RPMI8226 (cell line): Measurements from ENCODE around the gene MLYCD.

Experiments used
- DNase-seq: peaks from one replicate; pipeline ENCODE4 v3.0.0-alpha.2; 2015

The MLYCD gene

DNA sequence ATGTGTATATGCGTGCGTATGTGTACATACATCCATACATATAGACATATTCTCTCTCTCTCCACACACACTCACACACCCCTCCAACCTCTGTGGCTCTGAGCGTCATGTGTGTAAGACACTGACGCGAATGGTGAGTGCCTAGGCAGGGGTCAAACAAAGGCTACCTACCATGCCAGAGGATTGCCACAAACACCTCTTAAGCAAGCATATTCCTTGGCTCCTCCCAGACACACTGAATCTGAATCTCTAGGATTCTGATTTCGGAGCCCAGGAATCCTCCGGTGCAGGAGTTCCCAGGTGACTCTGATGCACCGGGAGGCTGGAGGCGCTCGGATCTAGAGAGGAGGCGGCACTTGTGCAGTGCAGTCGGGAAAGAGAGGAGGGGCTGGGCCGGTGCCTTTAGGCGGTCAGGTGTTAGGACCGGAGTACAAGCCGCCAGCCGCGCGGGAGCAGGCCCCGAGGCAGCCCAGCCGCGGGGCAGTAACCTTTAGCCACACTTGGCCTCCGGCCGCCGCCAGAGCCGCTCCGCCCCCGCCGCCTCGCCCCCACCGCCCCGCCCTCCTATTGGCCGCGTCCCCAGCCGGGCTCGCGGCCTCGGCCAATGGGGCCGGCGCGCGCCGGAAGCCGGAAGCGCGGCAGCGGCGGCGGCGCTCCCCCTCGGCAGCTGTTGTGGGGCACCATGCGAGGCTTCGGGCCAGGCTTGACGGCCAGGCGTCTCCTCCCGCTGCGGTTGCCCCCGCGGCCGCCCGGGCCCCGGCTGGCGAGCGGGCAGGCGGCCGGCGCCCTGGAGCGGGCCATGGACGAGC, at the start of gene MLYCD:
Gene MLYCD (plus strand): TSS at position 653 of the 809 bp plus-strand sequence. CDS start 30 bp downstream, at position 683.
- DNase-seq: peak; percentile 86

DNA sequence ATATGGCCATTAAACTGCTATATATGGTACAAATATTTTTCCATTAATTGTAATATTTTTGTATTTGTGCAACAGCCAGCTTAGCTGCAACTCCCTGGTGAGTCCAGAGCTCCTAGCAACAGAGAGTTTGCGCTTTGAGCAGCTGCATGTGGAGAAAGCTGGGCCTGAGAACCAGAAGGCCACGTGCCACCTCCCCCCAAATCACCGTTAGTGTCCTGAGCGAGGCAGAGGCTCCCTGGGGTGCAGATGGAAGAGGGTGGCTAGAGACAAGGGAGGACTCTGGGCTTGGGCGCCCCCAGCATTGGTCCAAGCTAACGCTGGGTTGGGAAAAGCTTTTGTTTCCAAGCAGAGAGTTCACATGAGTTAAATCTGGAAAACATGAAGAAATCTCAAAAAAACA, 49.5 kb upstream of the MLYCD start:
- DNase-seq: no peak

GRCh38 chr16:83850947-83851346, 48.0 kb upstream of the MLYCD start:
- no peak for DNase-seq

DNA sequence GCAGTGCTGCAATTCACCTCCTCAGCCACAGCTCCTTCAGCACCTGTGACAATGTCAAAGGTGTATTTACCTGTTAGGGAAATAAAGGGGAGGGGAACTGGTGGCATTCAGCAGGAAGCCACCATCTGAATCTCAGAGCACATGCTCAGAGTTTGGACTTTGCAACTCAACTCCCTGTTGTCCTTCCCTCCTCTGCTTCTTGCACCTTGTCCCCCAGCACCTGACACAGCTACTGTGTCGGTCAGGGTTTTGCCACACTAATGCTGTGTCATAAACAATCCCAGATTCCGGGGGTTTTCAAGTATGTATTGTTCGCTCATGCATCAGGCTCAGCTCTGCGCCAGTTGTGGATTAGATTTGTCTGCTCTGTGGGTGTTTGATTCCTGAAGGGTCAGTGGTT, 47.4 kb upstream of the MLYCD start:
- DNase-seq: no peak

GRCh38 chr16:83852774-83853173, 46.1 kb upstream of the MLYCD start:
- DNase-seq: no peak

DNA sequence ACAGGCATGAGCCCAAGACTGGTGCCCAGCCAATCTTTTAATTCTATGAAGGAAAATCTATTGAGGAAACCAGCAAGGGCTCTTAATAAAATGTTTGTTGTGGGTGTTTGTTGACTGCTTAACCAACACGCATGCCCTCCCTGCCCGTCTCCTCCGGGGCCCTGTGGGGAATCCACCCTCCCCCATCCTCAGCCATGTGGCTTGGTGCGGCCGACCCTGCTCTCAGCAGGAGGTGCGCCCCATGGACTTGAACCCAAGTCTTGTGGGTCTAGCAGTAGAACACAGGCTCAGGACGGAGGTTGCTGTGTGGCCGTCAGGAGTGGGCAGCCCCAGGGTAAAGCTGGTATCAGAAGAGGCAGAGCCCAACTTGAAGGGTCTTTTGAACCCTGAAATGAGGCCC, 45.1 kb upstream of the MLYCD start:
- DNase-seq: no peak

DNA sequence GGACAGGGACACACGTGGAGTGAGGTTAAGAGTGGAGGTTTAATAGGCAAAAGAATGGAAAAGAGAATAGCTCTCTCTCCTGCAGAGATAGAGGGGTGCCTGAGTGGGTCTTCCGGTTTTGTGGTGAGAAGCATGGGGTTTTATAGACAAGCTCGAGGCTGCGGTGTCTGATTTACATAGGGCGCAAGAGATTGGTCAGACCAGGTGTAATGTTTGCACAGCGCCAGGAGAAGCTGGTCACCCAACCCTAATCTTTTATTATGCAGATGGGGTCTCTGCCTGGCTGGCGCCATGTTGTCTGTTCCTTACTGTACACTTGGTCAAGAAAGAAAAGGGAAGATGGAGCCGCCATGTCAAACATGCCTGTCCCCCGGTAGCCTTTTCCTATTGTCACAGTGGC, 44.5 kb upstream of the MLYCD start:
- DNase-seq: no peak

DNA sequence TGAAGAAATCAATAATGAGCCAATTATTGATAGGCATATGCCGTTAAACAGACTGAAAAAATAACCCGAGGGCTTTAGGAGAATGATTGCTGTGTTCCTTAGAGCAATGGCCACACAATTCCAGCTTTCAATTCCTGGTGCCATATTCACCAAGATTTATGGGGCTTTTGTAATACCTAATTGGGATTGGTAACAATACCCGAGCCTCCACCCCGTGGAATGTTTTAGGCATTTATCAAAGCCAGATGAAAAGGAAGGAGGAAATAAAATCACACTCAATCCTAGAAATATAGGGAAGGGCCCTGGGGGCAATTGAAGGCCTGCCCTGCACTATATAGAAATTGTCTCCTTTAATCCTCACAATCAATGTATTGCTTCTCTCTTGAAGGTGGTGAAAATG, 42.1 kb upstream of the MLYCD start:
- no peak for DNase-seq

GRCh38 chr16:83859265-83859664, 39.6 kb upstream of the MLYCD start:
- no peak for DNase-seq

- no peak for DNase-seq
Observed at GRCh38 chr16:83862661-83863060, 36.3 kb upstream of the MLYCD start.

DNA sequence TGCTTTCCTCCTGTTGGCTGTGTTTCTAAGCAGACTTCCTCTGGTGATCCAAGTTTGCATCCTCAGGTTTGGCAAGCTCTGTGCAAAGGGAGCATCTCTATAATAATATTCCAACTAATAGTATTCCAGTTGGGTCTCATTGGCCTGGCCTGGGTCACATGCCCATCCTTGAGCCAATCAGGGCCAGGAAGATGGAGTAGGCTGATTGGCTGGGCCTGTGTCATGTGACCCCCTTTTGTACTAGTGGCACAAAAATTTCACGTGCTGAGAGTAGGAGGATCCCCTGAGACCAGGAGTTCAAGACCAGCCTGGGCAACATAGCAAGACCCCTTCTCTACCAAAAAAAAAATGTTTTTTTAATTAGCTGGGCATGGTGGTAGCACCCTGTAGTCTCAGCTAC, 35.2 kb upstream of the MLYCD start:
- DNase-seq: no peak

GRCh38 chr16:83870830-83871229, 28.1 kb upstream of the MLYCD start:
- DNase-seq: no peak

GRCh38 chr16:83878838-83879237, 20.1 kb upstream of the MLYCD start:
- no peak for DNase-seq

DNA sequence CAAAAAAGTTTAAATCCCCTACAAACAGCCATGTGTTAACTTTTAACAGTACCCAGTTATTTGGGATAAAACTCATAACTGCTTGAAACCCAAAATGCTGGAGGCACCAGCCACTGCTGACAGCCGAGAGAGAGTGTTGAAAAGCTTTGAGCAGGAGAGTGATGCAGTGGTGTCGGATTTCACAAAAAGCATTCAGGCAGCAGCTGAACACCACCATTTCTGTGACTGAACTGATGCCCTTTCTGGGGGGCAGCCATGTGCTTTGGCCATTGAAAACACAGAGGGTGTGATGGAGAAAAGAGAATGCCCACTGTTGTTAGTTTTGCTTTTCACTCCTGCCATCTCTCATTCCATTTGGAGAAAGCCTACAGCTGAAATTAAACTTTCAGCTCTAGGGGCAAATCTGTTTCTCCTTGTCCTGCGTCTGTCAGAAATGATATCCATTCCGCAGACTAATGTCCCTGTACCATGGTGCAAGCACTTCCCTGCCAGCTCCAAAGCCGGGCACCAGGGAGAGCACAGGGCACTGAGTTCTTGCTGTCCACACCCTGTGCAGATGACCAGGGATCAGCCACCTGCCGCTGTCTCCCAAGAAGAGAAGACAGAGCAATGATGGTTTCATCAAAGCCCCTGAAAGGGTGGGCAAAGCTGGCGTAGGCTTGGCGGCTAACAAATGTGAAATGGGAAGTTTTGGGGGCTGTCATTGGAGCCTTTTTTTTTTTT, 16.6 kb upstream of the MLYCD start:
- DNase-seq: no peak

GRCh38 chr16:83886199-83886971, 12.5 kb upstream of the MLYCD start:
- no peak for DNase-seq

DNA sequence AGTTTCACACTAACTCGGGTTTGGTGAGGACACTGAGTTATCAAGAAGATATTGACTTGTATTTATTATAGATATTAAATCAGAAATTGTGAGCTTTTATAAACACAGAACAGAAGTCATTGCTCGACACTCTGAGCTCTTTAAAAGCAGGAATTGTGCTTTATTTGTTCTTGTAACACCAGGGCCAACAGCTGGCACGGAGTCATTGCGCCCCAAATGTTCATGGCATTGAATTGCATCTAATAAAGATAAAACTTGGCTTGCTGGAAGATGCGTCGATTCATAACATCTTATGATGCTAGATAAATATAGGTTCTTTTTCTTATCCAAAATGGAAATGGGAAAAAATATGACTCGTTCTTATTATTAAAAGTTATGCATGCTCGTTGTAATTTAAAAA, 11.8 kb upstream of the MLYCD start:
- DNase-seq: peak; percentile 11

DNA sequence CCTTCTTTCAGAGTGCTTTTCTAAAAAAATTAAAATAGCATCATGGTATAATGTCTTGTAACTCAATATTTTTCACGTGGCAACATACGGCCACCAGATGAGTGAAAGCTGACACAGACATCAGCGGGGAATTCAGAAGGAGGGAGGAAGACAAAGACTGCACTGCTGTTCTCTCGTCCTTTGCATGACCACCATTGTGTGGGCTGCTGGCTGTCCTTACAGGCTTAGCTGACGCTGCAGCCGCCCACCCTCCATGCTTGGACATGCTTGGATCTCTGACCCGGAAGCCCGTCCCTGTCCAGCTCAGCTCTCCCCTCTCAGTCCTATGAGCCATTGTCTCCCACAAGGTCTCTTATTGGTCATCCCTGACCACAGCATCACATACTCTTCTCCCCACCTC, 11.4 kb upstream of the MLYCD start:
- DNase-seq: no peak

- DNase-seq: no peak
Observed at GRCh38 chr16:83888672-83889044, 10.3 kb upstream of the MLYCD start.

DNA sequence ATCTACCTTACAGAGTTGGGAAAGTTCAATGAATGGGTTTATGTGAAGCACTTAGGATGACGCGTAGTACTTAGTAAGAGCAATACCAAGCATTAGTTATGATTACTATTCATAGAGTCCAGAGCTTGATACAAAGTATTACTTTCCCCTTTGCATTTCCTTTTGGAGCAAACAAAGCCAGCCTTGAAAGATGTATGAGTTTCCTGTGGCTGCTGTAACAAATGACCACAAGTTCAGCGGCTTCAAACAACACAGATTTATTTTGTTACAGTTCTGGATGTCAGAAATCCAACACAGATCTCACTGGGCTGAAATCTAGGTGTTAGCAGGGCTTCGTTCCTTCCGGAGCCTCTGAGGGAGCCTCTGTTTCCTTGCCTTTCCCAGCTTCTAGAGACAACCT, 8.6 kb upstream of the MLYCD start:
- no peak for DNase-seq

DNA sequence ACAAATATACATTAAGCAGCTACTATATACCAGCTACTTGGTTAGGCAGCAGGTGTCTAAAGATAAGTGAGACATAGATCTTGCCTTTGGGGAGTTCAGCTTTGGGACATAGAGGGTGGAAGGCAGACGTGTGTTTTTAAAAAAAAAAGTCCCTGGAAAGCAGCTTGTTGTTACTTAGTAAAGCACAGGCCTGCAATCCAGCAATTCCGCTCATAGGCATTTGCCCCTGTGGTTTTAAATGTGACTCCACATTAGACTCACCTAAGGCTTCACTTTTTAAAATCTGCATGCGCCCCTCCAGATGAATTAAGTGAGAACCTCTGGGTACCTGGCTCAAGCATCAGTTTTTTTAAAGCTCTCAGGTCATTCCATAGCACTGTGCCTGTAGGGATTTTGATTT, 7.2 kb upstream of the MLYCD start:
- no peak for DNase-seq

DNA sequence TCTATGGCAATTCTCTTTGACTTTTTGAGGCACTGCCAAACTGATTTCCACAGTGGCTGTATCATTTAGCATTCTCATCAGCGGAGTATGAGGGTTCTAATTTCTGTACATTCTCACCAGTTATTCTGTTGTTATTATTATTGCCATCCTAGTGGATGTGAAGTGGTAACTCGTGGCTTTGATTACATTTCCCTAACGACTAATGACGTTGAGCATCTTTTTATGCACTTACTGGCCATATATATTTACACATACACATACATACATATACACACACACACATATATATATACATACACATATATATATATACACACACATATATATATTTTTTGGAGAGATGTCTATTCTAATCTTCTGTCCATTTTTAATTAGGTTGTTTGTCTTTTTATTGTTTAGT, 3.7 kb upstream of the MLYCD start:
- no peak for DNase-seq

DNA sequence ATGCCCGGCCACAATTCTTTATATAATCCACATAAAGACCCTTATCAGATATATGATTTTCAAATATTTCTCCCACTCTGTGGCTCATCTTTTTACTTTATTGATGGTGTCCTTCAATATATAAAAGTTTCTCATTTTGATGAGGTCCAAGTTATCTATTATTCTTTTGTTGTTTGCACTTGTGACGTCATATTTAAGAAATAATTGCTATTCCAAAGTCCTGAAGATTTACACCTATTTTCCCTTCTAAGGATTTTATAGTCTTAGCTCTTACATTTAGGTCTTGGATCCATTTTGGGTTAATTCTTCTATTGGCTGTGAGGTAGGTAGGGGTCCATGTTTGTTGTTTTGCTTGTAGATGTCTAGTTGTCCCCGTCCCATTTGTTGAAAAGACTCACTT, 3.0 kb upstream of the MLYCD start:
- DNase-seq: no peak

- DNase-seq: peak; percentile 68
Observed at GRCh38 chr16:83899272-83899897, 470 bp downstream of the MLYCD start.
